ENCODE data around the gene RBP5.

RBP5 gene

GRCh38 chr12:7092986-7093460 is 35.7 kb downstream of the RBP5 start:
- TF ChIP-seq GATA2 (IDR thresholded peaks at IDR 0.05; ENCODE audit: low read depth, low read length) (no peak), GATA3 (IDR thresholded peaks at IDR 0.05; ENCODE audit: low read depth, low read length) (no peak)

DNA sequence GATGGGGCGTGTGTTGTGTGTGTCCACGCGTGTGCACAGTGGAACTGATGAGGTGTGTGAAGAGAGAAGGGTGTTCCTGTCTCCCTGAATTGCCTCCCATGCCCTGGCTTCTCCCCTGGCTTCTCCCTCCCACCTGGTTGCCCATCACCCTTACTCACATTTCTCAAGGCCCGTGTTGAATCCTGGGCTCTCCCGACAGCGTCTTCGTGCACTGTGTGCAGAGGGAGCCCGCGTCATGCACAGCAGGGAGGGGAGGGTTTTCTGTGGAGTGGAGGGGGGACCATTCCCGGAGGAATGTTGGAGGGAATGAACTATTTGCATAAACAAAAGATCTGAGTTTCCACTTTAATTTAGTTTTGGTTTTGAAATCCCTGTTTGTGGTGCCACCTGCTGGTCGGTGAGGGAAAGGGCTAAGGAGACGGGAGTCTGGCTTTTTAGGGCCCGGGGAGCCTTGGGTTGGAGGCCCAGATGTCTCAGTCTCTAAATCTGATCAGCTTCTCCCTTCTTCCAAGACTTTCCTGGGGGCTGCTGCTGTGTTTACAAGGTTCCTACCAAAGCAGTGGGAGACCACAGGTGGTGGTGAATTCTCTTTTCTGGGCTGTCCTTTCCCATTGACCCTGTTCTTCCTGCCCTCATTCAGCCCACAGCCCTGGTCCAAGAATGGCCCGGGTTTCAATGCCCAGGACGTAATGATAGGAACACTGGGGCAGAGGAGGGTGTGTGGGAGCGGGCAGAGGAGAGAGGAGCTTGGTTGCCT is 36.3 kb downstream of the RBP5 start, which contains the start of gene C1R:
Gene C1R (minus strand): TSS at position 217 of the 757 bp plus-strand sequence. CDS start 57 bp downstream, at position 160.
- TF ChIP-seq GATA2 (IDR thresholded peaks at IDR 0.05; ENCODE audit: low read depth, low read length) (no peak), GATA3 (IDR thresholded peaks at IDR 0.05; ENCODE audit: low read depth, low read length) (no peak)

DNA sequence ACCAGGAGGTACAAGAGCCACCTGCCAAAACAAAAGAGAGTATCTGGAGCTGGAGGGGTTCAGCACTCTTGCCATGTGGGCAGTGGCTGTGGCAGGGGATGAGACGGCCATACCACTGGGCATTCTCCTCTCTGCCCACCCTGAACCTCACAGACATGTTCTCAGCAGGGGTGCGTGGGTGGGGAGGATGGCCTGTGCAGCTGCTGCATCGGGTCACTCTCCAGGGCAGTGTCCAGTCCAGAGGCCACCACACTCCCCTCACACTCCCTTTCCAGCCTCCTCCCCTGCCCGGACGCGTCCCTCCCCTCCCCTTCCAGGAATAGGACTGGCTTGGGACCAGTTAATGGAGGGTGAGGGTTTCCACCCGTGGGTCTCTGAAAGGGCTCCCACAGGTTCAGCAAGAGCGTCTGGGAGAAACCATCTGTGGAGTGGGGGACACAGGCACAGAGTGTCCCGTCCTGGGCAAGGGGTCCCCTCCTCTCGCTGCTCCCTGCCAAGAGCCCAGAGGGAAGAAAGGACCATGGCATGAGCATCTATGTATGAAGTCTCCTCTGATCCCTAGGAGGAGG is 36.9 kb downstream of the RBP5 start:
- TF ChIP-seq GATA2 (IDR thresholded peaks at IDR 0.05; ENCODE audit: low read depth, low read length) (no peak), GATA3 (IDR thresholded peaks at IDR 0.05; ENCODE audit: low read depth, low read length) (no peak)

DNA sequence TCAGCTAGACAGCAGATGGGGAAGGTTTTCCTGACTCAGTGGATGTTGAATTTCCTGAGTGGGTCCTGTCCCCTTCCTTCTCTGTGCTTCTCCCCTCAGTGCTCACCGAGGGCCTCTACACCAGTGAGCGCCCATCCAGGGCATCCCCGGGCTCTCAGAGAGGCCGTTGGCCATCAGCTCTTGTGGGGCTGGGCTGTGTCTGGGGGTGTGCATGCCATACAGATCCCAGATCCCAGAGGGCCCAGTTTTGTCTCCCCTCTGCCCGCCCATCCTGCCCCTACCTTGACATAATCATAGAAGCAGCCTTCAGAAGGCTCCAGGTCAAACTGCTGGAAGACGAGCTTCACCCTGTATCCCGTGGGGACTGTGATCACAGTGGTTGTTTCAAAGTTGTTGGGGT is 37.5 kb downstream of the RBP5 start:
- TF ChIP-seq GATA3 (IDR thresholded peaks at IDR 0.05; ENCODE audit: low read depth, low read length) (no peak), GATA2 (IDR thresholded peaks at IDR 0.05; ENCODE audit: low read depth, low read length) (no peak)

- no peak for TF ChIP-seq GATA3 (IDR thresholded peaks at IDR 0.05; ENCODE audit: low read depth, low read length)
- TF ChIP-seq GATA2 (IDR thresholded peaks at IDR 0.05; ENCODE audit: low read depth, low read length) = no peak
These were observed 38.3 kb downstream of the RBP5 start for GRCh38 chr12:7090222-7090998.

DNA sequence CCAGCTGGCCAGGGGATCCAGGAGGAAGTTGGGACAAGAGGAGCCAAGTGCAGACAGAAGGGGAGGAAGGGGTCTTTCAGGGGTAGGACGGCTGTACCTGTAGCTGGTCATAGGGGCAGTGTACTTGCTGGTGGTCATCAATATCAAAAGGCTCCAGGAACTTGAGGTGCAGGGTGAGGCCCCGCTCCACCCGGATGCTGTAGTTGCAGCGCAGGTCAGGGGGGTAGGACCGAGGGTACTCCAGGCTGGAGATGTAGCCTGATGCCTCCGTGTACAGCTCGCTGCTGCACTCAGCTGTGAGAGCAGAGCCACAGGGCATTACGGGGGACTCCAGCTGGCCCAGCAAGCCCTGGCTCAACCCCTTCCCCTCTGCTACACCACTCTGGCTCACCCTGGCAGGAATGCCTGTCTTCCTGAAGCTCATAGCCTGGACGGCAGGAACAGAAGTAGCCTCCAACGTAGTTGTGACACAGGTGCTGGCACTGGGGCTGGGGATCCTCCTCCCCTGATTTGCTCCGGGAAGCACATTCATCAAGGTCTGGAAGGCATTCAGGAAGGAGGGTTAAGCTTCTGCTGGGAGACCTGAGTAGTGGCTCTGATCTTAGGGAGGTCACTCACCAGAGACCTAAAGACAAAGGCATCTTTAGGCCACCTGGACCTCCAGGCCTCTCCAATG is 39.4 kb downstream of the RBP5 start:
- no peak for TF ChIP-seq GATA2 (IDR thresholded peaks at IDR 0.05; ENCODE audit: low read depth, low read length)
- TF ChIP-seq GATA3 (IDR thresholded peaks at IDR 0.05; ENCODE audit: low read depth, low read length) = no peak

GRCh38 chr12:7083125-7083524 is 45.6 kb downstream of the RBP5 start:
- TF ChIP-seq GATA3 (IDR thresholded peaks at IDR 0.05; ENCODE audit: low read depth, low read length) (no peak), GATA2 (IDR thresholded peaks at IDR 0.05; ENCODE audit: low read depth, low read length) (no peak)

DNA sequence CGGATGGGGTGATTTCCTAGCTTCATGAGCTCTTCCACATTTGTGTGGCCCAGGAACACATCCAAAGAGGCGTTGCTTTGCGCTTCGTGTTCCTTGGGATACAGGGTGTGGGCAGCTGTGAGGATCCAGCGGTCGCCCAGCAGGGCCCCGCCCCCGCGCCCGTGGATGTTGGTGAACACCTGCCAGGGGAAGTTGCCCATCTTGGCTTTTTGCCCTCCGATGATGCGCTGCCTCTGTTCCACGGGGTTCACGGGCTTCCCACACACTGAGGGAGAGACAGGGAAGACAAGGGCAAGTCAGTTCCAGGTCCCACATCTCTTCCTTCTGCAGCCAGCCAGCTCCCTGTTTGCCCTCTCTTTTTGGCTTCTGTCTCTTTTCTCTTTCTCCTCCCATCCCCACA is 47.7 kb downstream of the RBP5 start:
- TF ChIP-seq GATA2 (IDR thresholded peaks at IDR 0.05; ENCODE audit: low read depth, low read length) = no peak
- TF ChIP-seq GATA3 (IDR thresholded peaks at IDR 0.05; ENCODE audit: low read depth, low read length) = no peak

- TF ChIP-seq GATA2 (IDR thresholded peaks at IDR 0.05; ENCODE audit: low read depth, low read length) = no peak
- no peak for TF ChIP-seq GATA3 (IDR thresholded peaks at IDR 0.05; ENCODE audit: low read depth, low read length)
These were observed 48.9 kb downstream of the RBP5 start for GRCh38 chr12:7079826-7080125.

DNA sequence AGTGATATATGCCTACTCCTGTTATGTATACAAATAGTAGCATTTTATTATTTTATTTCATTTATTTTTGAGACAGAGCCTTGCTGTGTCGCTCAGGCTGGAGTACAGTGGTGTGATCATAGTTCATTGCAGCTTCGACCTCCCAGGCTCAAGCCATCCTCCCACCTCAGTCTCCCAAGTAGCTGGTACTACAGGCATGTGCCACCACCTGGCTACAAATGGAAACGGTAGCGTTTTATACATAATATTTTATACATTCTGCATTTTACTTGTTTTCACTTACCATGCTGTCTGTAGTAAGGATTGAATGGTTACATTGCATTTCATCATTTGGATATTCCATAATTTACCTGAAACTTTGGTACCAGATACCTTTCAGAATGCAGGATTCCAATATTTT is 50.5 kb downstream of the RBP5 start:
- no peak for TF ChIP-seq GATA2 (IDR thresholded peaks at IDR 0.05; ENCODE audit: low read depth, low read length)
- TF ChIP-seq GATA3 (IDR thresholded peaks at IDR 0.05; ENCODE audit: low read depth, low read length) = no peak

DNA sequence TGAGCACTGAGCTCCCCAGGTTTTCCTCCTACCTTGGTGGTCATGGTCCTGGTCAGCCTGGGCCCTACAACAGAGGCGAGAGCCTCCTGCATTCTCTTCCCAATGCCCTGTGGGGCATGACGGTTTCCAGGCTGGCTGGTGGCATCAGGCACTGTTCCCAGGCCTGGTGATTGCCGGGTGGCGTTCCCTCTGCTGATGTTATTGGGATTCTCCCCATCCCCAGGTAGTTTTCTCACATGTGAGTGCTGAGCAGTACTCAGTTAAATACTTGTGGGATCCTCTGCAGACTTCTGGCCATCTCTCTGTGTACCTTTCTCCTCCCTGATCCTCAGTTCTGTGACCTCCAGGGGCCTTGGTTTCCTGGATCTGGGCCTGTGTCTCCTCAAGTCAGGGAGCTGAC is 52.2 kb downstream of the RBP5 start:
- TF ChIP-seq GATA3 (IDR thresholded peaks at IDR 0.05; ENCODE audit: low read depth, low read length) (no peak), GATA2 (IDR thresholded peaks at IDR 0.05; ENCODE audit: low read depth, low read length) (no peak)

DNA sequence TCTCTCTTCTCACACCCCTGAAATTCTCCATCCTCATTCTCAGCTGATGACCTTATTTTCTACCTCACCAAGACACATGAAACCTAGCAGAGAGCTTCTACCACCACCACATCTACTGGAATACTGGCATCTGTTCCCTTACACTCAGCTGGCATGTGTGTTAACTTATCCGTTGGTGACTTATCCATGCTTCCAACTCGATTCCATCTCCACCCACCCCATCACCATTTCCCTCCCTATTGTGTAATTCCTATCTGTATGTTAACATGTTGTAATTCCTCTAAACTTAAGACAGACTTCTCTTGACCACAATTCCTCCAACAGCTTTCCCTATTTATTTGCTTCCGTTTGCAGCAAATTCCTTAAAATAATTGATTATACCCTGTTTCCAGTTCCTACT is 52.8 kb downstream of the RBP5 start:
- TF ChIP-seq GATA3 (IDR thresholded peaks at IDR 0.05; ENCODE audit: low read depth, low read length) (no peak), GATA2 (IDR thresholded peaks at IDR 0.05; ENCODE audit: low read depth, low read length) (no peak)

DNA sequence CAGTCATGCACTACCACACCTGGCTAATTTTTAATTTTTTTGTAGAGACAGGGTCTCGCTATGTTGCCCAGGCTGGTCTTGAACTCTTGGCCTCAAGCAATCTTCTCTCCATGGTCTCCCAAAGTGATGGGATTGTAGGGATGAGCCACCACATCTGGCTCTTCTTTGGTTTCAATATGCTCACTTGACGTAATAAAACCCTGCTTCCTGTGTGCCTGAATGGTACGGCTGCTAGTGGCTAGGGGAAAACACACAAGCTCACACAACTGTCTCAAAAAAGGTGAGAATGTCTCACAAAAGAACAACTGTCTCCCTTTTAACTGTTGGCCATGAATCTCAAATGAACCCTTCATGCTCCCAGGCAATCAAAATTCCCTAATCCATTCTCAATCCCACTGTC is 53.2 kb downstream of the RBP5 start:
- TF ChIP-seq GATA3 (IDR thresholded peaks at IDR 0.05; ENCODE audit: low read depth, low read length) (no peak), GATA2 (IDR thresholded peaks at IDR 0.05; ENCODE audit: low read depth, low read length) (no peak)

DNA sequence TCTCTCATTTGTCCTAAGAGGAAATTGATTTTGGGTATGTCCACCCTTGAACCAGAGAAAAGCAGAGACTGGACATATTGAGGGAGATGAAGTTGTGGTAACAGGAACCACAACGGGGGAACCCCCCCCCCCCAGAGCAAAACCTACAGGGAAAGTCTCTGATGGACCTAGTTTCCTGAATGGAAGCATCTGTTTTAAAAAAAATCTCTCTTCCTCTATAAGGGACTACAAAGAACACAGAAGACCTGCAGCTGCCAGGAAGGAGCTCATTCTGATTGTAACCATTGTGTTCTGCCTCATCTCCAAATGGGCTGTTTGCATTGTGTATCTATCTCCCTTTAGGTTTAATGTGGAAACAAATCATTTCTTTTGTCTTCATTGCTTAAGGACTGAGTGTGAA is 54.7 kb downstream of the RBP5 start:
- TF ChIP-seq GATA2 (IDR thresholded peaks at IDR 0.05; ENCODE audit: low read depth, low read length) (no peak), GATA3 (IDR thresholded peaks at IDR 0.05; ENCODE audit: low read depth, low read length) (no peak)

All from SH-SY5Y (cell line).